ENCODE results near the gene LRRC45.

The LRRC45 gene

DNA sequence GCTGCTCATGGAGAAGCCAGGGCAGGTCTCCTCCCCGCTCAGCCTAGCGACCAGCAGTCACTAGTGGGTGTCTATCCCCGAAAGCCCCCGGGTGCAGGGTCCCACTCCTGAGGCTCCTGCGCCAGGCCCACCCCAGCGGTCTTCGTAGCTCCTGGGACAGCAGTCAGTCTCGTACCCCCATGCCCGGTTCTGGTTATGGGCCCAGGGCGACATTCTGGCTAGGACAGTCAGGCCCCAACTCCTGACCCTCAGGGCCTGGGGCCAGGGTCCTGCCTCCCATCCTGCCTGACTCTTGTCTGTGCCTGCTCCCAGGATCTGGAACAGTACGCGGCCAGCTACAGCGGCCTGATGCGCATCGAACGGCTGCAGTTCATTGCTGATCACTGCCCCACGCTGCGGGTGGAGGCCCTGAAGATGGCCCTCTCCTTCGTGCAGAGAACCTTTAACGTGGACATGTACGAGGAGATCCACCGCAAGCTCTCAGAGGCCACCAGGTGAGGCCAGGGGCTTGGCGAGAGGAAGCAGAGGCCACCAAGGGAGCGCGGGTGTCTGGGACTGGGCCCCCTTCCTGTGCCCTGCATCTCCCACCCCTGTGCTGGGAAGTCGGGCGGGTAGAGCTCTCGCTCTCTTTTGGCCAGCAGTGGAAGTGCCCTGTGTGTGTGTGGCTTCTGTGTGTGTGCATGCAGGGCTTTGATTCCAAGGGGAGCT is 30.6 kb downstream of the LRRC45 start:
- no peak for DNase-seq

DNA sequence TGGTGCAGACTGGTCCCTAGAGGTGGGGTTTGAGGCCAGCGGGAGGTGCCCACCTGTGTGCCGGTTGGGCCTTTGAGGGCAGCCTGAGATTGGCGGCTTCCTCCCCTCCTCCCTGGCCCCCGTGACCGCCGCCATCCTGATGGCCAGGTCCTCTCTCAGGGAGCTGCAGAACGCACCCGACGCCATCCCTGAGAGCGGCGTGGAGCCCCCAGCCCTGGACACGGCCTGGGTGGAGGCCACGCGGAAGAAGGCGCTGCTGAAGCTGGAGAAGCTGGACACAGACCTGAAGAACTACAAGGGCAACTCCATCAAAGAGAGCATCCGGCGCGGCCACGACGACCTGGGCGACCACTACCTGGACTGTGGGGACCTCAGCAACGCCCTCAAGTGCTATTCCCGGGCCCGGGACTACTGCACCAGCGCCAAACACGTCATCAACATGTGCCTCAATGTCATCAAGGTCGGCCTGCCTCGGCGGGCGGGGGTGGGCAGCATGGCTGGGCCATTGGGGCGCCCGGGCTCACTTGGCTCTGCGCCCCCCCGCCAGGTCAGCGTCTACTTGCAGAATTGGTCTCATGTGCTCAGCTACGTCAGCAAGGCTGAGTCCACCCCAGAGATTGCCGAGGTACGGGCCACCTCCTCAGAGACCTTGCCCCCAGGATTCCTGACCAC is 31.4 kb downstream of the LRRC45 start:
- peak in 1 of 2 experiments; percentile 3 for DNase-seq

DNA sequence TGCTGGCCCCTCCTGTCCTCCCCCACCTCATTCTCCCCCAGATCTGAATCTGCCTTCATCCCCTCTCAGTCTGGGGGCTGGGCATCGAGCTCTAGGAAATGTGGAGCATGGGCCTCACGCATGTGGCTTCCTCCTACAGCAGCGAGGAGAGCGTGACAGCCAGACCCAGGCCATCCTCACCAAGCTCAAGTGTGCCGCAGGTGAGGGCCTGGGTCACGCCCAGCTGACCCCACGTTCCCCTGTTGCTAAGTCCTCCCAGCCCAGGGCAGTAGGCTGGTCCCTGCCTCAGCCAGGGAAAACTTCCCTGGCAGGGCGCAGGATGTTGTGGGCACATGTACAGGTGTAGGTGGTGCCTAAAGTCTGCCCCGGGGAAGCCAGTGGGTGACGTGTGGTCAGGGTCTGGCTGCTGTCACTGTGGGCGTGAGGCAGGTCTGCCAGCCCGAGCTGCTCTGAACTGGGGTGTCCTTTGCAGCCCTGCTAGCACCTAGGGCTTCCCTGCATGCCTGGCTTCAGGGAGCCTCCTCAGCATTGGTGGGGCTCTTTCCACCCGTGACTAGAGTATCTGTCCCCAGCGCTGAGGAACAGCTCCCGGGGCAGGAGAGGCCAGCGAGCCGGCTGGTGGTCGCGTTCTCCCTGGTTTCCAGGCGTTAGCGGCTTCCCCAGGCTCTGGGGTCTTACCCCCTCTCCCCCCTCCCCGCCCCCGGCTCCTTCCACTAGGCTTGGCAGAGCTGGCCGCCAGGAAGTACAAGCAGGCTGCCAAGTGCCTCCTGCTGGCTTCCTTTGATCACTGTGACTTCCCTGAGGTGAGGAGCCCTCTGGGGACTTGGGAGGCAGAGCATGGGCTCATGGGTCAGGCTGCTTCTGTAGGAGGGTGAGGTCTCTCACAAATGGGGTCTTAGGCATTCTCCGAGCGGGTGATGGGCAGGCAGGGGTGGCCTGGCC is 32.2 kb downstream of the LRRC45 start:
- DNase-seq: peak in 1 of 2 experiments; percentile 6

DNA sequence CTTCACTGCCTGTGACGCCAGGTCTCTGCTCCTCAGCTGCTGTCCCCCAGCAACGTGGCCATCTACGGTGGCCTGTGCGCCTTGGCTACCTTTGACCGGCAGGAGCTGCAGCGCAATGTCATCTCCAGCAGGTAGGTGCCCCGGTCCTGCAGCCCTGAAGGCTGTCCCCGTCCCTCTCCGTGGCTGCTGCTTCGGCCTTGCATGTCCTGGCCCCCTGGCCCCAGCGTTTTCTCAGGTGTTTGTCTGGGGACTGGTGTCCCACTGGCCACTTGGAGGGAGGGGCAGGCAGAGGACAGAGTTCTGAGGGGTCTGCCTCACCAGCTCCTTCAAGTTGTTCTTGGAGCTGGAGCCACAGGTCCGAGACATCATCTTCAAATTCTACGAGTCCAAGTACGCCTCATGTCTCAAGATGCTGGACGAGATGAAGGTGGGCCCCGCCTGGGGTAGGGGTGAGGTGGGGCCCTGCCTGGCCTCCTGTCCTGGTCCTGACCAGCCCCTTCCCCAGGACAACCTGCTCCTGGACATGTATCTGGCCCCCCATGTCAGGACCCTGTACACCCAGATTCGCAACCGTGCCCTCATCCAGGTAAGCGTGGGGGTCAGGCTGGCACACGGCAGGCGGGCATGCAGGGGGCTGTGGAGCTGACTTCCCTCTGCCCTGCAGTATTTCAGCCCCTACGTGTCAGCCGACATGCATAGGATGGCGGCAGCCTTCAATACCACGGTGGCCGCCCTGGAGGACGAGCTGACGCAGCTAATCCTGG is 33.0 kb downstream of the LRRC45 start:
- no peak for DNase-seq

DNA sequence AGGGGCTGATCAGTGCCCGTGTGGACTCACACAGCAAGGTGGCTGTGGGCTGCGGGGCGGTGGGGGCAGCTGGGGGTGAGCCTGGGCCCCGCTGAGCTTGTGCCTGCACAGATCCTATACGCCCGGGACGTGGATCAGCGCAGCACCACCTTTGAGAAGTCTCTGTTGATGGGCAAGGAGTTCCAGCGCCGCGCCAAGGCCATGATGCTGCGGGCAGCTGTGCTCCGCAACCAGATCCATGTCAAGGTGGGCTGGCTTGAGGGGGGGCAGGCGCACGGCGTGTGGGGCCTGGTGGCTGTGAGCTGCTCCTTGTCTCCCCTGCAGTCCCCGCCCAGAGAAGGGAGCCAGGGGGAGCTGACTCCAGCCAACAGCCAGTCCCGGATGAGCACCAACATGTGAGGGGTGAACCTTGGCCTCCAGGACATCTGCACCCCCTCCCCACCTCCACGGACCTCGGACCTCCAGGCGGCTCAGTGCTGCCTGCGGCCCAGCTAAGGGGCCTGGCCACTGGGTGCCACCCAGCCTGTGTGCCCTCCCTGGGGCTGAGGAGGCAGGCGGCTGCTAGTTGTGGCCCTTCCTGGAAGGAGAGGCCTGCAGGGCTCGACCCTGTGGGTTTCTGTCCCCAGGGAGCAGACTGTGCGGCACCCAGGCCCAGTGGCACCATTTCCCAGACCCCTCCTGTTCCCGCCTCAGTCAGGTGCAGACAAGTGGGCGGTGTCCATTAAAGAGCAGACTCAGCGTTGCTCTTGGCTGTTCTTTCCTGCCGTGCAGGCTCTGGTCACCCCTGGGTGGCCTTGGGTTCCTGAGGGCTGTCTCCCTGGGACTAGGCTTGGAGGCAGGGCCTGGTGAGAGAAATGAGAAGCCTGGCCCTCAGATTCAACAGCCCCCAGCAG is 33.9 kb downstream of the LRRC45 start:
- DNase-seq: peak in 1 of 2 experiments; percentile 4

DNA sequence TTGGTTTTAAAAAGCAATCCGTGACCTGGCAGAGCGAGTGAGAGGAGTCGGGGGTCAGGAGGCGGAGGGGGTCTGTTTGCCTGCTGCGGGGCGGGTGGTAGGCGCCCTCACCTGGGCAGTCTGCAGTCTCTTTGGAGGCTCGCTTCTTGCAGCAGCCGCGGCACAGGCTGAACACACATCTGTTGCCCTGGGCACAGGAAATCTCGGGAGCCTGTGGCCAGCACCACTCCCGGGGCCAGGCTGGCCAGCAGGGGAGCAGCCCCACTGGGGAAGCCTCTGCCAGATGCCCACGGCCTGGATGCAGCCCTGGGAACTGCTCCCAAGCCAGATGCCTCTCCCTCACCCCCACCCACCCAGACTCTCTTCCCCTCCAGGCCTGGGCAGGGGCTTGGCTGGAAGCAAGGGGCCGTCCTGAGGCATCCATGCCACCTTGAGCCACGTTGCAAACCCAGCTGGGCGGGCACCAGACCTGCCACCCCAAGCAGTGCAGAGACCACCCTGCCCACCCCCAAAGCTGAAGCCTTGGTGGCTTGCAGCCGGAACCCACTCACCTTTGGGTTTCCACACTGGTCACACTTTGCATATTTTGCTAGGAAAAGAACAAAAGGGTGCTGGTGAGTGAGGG is 35.2 kb downstream of the LRRC45 start:
- DNase-seq: no peak

DNA sequence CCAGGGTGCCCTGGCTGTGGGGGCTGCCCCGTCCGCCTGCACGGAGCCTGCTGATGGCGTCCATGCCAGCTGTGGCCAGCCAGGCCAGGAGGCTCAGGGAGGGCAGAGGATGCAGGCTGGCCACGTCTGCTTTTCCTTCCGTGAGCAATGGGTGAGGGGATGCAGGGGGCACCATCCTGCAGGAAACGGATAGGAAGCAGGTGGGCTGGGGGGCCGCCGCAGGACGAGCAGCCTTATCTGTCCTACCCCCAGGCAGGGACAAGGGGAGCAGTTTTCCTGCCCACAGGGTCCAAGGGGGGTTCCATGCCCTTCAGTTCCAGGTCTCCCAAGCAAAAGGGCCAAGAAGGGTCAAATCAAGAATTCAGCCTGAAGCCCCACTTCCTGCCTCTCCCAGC is 35.7 kb downstream of the LRRC45 start:
- no peak for DNase-seq

DNA sequence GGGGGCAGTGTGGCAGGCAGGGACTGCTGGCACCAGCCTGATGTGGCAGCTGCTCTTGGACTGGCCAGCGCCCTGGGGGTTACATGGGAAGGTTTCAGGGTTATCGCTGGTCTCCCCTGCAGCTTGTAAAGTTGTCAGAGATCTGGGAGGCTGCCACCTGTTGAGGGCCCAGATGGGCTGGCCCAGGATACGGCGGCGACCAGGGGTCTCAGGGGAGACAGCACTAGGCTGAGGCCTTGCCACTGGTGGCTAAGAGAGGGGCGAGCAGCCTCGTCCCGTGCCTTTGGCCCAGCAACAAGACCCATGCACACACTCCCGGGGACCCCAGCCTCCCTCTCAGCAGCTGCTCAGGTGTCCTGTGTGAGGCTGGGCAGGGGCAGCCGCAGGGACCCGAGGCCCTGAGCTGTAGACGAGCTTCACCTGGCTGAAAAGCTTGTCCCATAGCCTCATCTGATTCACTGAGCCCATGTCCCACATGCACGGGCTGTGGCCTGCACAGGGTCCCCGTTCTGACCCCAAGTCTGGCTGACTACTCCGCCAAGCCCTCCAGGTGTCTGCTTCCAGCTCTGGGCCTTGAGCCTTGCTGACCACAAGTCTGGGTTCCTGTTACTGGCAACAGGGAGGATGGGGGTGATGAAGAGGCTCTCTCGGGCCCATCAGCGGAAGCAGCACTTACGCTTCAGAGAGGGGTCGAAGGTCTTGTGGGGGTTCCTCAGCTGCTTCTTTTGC is 36.3 kb downstream of the LRRC45 start:
- DNase-seq: no peak

DNA sequence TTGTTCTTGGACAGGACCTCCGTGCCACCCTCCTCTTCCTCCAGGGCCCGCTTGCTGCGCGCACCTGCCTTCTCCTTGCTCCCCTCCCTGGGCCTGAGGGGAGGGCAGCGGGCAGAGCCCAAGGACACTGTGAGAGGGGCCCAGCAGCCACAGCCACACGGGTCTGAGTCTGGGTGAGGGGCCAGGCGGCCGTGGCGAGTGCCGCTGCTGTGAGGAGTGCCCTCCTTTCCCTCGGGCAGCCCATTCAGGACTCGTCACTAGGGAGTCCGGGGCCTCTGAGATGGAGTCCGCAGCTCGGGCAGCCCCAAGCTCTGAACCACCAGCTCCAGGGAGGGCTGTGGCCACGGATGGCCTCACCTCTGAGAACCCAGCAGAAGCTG is 36.9 kb downstream of the LRRC45 start:
- no peak for DNase-seq

DNA sequence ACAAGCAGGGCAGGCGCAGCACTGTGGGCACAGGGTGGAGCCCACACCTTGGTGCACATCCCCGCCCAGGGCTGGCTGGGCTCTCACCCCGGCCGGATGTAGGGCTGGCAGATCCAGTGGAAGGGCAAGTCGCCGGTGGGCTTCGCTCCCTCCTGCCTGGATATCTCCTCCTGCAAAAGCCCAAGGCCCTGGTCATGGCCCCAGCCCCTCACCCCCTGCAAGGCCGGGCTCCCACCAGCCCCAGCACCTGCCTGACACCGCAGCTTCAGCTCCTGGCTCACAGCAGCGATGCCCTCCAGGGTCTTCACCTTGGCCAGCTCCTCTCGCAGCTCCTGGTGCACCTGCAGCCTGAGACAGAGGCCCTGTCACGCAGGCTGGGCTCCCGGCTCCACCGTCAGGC is 37.5 kb downstream of the LRRC45 start:
- DNase-seq: no peak

DNA sequence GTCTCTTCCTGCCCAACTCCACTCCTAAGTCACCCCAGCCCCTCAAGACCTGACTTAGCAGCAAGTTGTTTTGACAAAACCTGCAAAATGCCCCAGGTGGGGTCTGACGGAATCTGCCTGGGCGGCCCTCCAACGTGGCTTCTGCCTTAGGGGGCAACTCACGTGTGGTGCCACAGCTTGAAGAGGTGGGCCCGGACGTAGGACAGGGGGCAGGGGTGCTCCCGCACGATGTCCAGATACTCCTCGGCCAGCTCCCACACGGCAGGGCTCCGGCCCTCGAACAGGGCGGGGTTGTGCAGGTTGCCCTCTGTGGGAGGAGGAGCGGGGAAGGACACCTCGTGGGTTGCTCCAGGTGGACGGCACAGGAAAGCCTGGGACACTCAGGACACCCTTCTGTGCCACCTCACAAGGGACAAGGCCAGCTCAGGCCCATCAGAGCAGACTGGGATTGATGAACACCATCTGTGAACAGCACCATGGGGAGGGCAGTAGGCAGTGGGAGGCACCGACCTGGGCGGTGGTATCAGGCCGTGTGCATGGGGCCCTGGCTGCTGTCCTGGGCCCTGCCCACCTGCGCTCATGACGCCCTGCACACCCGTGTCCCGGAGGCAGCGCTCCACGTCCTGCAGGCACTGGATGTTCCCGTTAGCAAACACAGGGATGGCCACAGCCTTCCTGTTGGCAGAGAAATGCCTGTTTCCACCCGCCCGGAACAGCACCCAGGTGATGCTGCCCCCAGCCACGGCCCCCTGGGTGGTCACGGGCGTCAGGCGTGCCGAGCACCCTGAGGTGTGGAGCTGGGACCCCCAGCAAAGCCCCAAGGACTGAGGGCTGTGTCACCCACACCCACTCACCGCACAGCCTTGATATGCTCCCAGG is 38.2 kb downstream of the LRRC45 start:
- DNase-seq: no peak

DNA sequence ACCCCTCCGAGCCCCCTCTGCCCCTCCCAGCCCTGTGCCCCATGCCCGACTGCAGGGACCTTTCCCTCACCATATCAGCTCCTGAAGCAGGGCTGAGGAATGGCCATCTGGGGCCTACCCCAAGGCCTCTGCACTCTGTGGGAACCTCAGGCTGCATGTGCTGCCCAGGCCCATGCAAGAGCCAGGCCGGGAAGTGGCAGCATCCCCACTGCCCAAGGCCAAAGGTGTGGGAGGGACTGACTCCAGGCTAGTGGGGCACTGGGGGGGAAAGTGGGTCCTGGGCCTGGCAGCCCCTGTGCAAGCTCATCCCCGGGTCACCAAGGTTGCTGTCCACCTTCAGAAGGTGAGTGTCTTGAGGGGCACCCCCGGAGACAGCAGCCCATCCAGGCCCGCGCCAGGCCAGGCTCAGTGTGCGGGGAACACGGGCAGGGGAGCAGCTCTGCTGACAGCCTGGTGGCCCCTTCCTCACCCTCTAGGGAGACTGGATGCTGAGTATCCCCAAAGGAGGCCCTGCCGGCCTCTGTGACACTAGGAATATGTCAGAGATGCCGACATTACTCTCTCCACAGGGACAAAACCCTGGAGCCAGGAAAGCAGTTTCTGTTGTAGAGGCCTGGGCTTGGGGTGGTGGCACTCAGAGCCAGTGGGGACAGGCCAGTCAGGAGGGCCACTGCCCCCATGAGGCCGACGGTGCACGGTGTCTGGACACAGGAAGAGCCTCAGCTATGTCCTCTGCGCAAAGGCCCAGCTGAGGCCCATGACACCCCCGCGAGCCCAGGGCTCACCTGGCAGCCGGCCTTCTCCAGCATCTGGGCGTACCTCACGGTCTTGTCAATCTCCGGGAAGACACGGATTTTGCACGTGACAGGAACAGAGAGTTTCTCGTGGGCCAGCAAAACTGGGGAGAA is 39.2 kb downstream of the LRRC45 start:
- no peak for DNase-seq

DNA sequence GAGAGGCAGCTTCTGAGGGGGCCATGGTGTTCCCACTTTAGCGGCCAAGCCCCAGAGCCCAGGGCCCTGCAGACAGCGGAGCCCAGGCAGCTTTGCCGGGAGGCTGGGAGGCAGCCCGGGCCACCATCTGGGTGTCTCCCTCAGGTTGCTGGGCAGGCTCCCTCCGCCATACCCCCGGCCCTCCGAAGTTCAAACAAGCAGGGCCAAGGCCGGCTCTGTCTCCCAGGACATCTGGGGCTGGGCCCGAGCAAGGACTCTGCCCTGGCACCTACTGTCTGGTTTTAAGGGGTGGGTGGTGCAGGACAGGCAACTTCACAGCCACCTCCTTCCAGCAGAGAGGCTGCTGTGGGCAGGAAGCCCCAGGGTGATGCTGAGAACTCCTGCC is 39.9 kb downstream of the LRRC45 start:
- DNase-seq: no peak

DNA sequence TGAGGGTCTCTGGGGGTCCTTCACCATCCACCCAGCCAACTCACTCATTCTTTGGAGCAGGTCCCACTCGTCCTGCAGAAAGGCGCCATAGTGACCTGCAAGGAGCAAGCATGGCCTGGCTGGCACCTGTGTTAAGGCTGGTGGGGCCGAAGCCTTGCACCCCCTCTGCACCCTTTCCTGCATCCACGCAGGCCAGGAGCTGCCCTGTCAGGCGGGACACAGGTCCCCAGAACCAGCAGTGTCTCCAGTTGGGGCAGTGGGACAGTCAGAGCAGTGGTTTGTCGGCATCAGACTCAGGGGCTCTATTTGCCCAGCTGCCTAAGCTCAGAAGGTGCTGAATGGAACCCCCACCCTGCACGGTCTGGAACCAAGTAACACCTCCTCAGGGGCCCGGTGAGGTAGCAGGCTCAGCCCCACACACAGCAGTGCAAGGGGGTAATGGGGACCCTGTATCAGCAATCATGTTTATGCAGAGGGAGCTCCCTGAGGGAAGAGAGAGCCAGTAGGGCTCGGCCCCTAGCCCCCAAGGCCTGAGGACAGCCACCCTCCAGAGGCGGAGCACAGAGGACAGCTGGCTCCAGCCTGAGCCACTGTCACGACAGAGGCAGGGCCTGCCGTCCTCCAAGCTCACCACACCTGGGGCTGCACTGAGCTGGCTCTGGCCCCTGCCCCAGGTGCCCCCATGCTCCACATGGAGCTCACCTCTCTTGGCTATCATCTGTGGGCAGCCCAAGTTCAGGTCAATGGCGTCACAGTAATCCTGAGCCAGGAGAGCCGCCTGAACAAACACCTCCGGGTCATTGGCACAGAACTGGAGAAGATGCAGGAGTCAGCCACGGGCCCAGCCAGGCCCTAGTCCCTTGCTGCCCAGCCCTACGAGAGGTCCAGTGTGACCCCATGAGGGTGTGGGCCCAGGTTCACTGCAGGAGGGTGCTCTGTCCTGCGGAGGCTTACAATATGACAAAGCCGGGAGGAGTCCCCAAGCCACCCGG is 40.6 kb downstream of the LRRC45 start:
- no peak for DNase-seq

DNA sequence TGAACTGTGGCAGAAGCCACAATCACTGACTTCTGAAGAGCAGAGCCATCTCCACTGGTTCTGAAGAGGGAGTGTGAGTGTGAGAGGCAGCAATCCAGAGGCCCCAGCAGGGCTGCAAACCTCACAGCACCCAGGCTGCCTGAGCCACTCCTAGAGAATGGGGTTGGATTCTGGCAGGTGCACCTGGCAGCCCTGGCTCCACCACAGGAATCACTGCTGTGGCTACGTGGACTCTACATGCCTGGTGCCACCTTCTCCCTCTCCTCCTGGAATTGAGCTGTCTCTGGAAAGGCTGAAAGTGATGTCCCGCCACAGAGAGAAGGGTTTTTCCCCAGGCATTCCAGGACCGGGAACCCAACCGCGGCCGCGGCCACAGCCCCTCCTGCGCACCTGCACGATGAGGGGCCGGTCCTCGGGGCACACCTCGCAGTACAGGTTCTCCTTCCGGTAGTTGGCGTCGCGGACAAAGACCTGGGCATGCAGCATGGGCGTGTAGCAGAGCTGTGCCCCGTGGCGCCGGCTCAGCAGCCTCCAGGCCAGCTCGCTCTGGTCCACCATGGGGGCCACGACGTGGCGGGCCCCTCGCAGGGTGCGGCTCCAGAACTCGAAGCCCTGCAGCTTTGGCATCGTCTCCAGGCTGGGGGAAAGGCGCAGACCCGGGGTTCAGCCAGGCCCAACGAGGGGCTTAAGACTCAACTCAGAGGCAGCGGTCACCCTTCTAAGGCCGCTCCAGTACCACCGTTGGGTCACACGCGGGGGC is 41.5 kb downstream of the LRRC45 start:
- DNase-seq: no peak

DNA sequence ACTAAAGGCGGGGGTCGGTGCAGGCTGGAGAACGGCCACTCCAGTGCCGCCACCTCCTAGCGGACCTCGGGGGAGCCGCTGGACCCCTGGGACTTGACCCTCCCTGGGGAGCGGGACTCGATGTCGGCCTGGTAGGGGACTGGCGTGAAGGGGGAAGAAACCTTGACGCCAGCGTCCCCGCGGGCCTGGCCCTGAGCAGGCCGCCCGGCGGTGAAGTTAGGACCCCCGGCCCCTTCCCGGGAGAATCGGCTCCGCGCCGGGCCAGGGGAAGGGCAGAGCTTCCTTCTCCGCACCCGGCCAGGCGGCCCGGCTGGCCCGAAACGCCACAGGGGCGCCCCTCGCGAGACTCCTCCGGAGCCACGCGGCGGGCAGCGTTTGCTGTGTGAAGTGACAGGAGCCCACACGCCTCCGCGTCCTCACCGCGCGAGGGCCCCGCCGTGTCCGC is 42.1 kb downstream of the LRRC45 start:
- no peak for DNase-seq

All from activated CD4-positive, alpha-beta T cell treated with anti-CD3 and anti-CD28 coated beads, Interleukin-2, amount 50 U/mL, for 48 hours (primary cell).